PC-3 (cell line): Measurements from ENCODE around the gene CAMK2B.

Source experiments
- EZH2 ChIP-seq: fragments of 300-600 bp; sonication (generic); IDR thresholded peaks from one replicate; pipeline ENCODE4 v1.6.1; 2017; ENCODE audit warnings: antibody characterized with exemption, mild to moderate bottlenecking, low read length; ENCODE audit not compliant: unreplicated experiment
- EZH2phosphoT487 ChIP-seq: fragments of 300-600 bp; sonication (generic); IDR thresholded peaks from 2 replicates; pipeline ENCODE4 v1.6.1; 2018; ENCODE audit warnings: mild to moderate bottlenecking, antibody characterized with exemption, low read length, borderline replicate concordance
- TF ChIP-seq, protein P1 (sequence below): fragments of 300-600 bp; sonication (generic); conservative IDR thresholded peaks from 2 replicates; pipeline ENCODE4 v1.5.1; 2017; ENCODE audit warnings: antibody characterized with exemption, low read depth, mild to moderate bottlenecking, low read length

GRCh38 chr7:44264221-44264931 lies 61.0 kb downstream of the CAMK2B start:
- TF ChIP-seq, protein P1, sequence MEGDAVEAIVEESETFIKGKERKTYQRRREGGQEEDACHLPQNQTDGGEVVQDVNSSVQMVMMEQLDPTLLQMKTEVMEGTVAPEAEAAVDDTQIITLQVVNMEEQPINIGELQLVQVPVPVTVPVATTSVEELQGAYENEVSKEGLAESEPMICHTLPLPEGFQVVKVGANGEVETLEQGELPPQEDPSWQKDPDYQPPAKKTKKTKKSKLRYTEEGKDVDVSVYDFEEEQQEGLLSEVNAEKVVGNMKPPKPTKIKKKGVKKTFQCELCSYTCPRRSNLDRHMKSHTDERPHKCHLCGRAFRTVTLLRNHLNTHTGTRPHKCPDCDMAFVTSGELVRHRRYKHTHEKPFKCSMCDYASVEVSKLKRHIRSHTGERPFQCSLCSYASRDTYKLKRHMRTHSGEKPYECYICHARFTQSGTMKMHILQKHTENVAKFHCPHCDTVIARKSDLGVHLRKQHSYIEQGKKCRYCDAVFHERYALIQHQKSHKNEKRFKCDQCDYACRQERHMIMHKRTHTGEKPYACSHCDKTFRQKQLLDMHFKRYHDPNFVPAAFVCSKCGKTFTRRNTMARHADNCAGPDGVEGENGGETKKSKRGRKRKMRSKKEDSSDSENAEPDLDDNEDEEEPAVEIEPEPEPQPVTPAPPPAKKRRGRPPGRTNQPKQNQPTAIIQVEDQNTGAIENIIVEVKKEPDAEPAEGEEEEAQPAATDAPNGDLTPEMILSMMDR = no peak
- TF ChIP-seq EZH2 = no peak
- TF ChIP-seq EZH2phosphoT487 = no peak
